Panc1 (cell line): ENCODE data around the gene GPR152. TPM values are rescaled to one million over a fixed set of nuclear protein-coding genes. Genes with fewer than 3 reads are reported as not detected.

Source experiments
- ATAC-seq: fragments of 200-7000 bp; cut with Tn5 transposase; 2 replicates; pipeline ENCODE4 v1.9.1; 2020; ENCODE audit warnings: mild to moderate bottlenecking, moderate library complexity
- BruUV-seq: library from RNA; stranded (reverse); fragments of 400-500 nt; replicated peaks from 2 replicates; lab custom pipeline; 2021; lab: Mats Ljungman, UMichigan
- CTCF ChIA-PET: fragments of 300-600 bp; sonication (Branson Sonifier 250); formaldehyde crosslinking; loops from one replicate; lab custom pipeline; 2022; ENCODE audit warnings: antibody characterized with exemption; lab: Charles Lee
- POLR2A ChIA-PET: fragments of 300-600 bp; sonication (Branson Sonifier 250); formaldehyde crosslinking; loops from one replicate; lab custom pipeline; 2022; ENCODE audit warnings: antibody characterized with exemption; lab: Charles Lee
- DNase-seq: peaks from one replicate; pipeline ENCODE4 v3.0.0-alpha.2; 2010; ENCODE audit warnings: low read depth, low spot score
- H3K27ac ChIP-seq: 2 replicates; pipeline ENCODE4 v1.5.1; 2011; ENCODE audit warnings: mild to moderate bottlenecking, low read length, inconsistent platforms
- H3K27me3 ChIP-seq: fragments of 200-500 bp; sonication (Bioruptor generic); 2 replicates; pipeline ENCODE4 v1.6.0; 2014; ENCODE audit warnings: low read length, inconsistent platforms; ENCODE audit not compliant: control insufficient read depth, insufficient read depth
- H3K36me3 ChIP-seq: fragments of 200-500 bp; sonication (Bioruptor generic); 2 replicates; pipeline ENCODE4 v1.5.1; 2014; ENCODE audit warnings: inconsistent platforms, mild to moderate bottlenecking, low read length, moderate library complexity; ENCODE audit not compliant: control insufficient read depth, insufficient read depth
- H3K4me1 ChIP-seq: 2 replicates; pipeline ENCODE4 v1.5.1; 2011; ENCODE audit warnings: inconsistent platforms, mild to moderate bottlenecking, low read length, moderate library complexity; ENCODE audit not compliant: control insufficient read depth, insufficient read depth
- H3K4me3 ChIP-seq, 2 experiments: 2 replicates each; pipeline ENCODE4 v1.5.1; 2011 to 2012; ENCODE audit warnings: low read depth in 2 of 2, low read length in 2 of 2, mild to moderate bottlenecking in 2 of 2, inconsistent platforms in 1 of 2, moderate library complexity in 1 of 2
- H3K9me3 ChIP-seq: fragments of 200-500 bp; sonication (Bioruptor generic); 2 replicates; pipeline ENCODE4 v1.5.1; 2014; ENCODE audit warnings: low read depth, mild to moderate bottlenecking, inconsistent platforms, low read length, moderate library complexity; ENCODE audit not compliant: control insufficient read depth, insufficient read depth
- POLR2AphosphoS5 ChIP-seq: IDR thresholded peaks from 2 replicates; pipeline ENCODE4 v1.6.1; 2012; ENCODE audit warnings: mild to moderate bottlenecking, low read depth, low read length, moderate library complexity
- REST ChIP-seq, 2 experiments: IDR thresholded peaks; 2 replicates each; pipeline ENCODE4 v1.6.1; 2011 to 2012; ENCODE audit warnings: low read depth in 2 of 2, control low read depth in 1 of 2, low read length in 1 of 2, mild to moderate bottlenecking in 1 of 2, moderate library complexity in 1 of 2; ENCODE audit not compliant: insufficient read depth in 1 of 2
- SIN3A ChIP-seq: IDR thresholded peaks from 2 replicates; pipeline ENCODE4 v1.6.1; 2012; ENCODE audit warnings: low read depth, mild to moderate bottlenecking, low read length, moderate library complexity, borderline replicate concordance; ENCODE audit not compliant: insufficient read depth
- TCF7L2 ChIP-seq: IDR thresholded peaks from 2 replicates; pipeline ENCODE4 v1.6.1; 2011; ENCODE audit warnings: mild to moderate bottlenecking, low read depth, low read length, inconsistent platforms
- in situ Hi-C: cut with HindIII; loops from 2 replicates; pipeline ENCODE4 v1.10.0; 2016; ENCODE audit warnings: low sequenced_read_pairs, low pct_unique_long_range_greater_than_20kb
- intact Hi-C: fragments of 100-400 bp; cut with micrococcal nuclease; formaldehyde crosslinking; loops from one replicate; pipeline ENCODE4 v1.10.0; 2022; ENCODE audit not compliant: unreplicated experiment
- total RNA-seq: library from RNA; stranded (reverse); gene quantifications from one replicate; pipeline ENCODE4 v1.2.1, GENCODE V29; 2021; ENCODE audit not compliant: unreplicated experiment
- TF ChIP-seq, protein P1 (sequence below): fragments of 450-650 bp; IDR thresholded peaks from 2 replicates; pipeline ENCODE4 v1.5.1; 2017; ENCODE audit warnings: mild to moderate bottlenecking

GPR152 gene
- total RNA-seq, 1 experiment from 2014 or later: not detected

GRCh38 chr11:67468056-67468455, 15.5 kb upstream of the GPR152 start:
- POLR2A ChIA-PET: interaction anchor here (0.6 kb wide), 1 partner anchor 15 kb away, joined by 3 read pairs; the partner anchor contains the start of gene AIP
- peak overlapping the region; percentile 64 for H3K27ac ChIP-seq
- CTCF ChIA-PET: interaction anchor here (0.6 to 0.7 kb wide), 3 partner anchors 31 to 204 kb away, joined by 3 to 7 read pairs (median 6); partner anchors contain the start of gene PPP1CA
- intact Hi-C loops: no loop called here
- no TSS peak for BruUV-seq
- H3K36me3 ChIP-seq: peaks cover 2% of the 10 kb centered on the region; the same call in 1 of the 2 replicates
- in situ Hi-C loops: no loop called here
- H3K4me1 ChIP-seq: peaks cover 43% of the 10 kb centered on the region
- ATAC-seq (no peak), DNase-seq (no peak)
- peak overlapping the region; percentile 64 to 75 for H3K4me3 ChIP-seq
- TF ChIP-seq REST (IDR thresholded peaks at IDR 0.05; ENCODE audit: insufficient read depth in 1 of 2, low read depth in 2 of 2, low read length in 1 of 2) (no peak), TCF7L2 (no peak), POLR2AphosphoS5 (no peak), SIN3A (no peak)
- TF ChIP-seq, protein P1, sequence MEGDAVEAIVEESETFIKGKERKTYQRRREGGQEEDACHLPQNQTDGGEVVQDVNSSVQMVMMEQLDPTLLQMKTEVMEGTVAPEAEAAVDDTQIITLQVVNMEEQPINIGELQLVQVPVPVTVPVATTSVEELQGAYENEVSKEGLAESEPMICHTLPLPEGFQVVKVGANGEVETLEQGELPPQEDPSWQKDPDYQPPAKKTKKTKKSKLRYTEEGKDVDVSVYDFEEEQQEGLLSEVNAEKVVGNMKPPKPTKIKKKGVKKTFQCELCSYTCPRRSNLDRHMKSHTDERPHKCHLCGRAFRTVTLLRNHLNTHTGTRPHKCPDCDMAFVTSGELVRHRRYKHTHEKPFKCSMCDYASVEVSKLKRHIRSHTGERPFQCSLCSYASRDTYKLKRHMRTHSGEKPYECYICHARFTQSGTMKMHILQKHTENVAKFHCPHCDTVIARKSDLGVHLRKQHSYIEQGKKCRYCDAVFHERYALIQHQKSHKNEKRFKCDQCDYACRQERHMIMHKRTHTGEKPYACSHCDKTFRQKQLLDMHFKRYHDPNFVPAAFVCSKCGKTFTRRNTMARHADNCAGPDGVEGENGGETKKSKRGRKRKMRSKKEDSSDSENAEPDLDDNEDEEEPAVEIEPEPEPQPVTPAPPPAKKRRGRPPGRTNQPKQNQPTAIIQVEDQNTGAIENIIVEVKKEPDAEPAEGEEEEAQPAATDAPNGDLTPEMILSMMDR: no peak
- H3K27me3 ChIP-seq: no peaks in the 10 kb centered on the region
- H3K9me3 ChIP-seq: no peaks in the 10 kb centered on the region

DNA sequence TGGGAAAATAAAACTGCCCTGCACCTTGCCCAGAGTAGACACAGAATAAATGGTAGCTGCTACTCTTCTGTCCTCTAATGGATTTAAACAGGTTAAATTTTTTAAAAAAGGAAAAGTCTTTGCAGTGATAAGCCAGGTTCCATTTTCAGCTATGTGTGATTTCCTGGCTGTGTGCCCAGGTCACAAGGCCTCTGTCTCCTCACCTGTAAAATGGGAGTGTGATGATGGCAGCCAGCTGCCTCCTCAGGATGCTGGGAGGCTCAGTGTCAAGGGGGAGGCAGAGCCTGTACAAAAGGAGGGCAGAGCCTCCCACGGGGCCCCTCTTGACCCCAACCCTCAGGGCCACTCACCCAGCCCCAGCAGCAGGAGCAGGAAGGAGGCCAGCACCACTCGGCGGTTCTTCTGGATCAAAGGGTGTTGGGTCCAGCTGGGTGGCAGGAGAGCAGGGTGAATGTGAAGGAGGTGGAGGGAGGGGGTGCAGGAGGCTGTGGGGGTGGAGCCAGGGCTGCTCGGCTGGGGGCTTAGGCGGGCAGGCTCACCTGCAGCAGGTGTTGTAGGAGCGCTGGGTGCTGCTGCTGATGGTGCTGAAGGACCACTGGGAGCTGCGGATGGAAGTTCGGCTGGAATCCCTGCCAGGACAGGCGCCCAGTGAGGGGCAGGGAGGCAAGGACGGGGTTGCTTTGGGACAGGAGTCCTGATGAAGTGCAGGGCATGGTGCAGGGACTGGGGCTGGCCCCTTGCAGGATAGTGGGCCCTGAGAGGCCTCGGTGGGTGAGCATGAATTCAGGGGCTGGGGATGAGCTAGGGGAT, 14.6 kb upstream of the GPR152 start:
- POLR2A ChIA-PET: no interaction called here
- TF ChIP-seq TCF7L2: no peak
- TF ChIP-seq REST (IDR thresholded peaks at IDR 0.05; ENCODE audit: insufficient read depth in 1 of 2, low read depth in 2 of 2, low read length in 1 of 2): no peak
- TF ChIP-seq, protein P1: no peak
- TF ChIP-seq POLR2AphosphoS5: no peak
- TF ChIP-seq SIN3A: no peak
- H3K9me3 ChIP-seq: no peaks in the 10 kb centered on the region
- in situ Hi-C loops (no loop called here), intact Hi-C loops (no loop called here)
- DNase-seq: no peak
- H3K4me1 ChIP-seq: peaks cover 43% of the 10 kb centered on the region
- no peaks in the 10 kb centered on the region for H3K27me3 ChIP-seq
- H3K36me3 ChIP-seq: peaks cover 2% of the 10 kb centered on the region; the same call in 1 of the 2 replicates
- CTCF ChIA-PET: no interaction called here
- BruUV-seq: no TSS peak
- H3K27ac ChIP-seq: peak overlapping the region; percentile 52
- no peak for ATAC-seq
- no peak overlapping the region for H3K4me3 ChIP-seq
